ENCODE measurements around the gene DLD. TPM values are rescaled to one million over a fixed set of nuclear protein-coding genes. Genes with fewer than 3 reads are reported as not detected.

DLD gene
- total and polyA plus RNA-seq, 2 of the 8 experiments (the other 6 are each of a cell fraction or from before 2014, with no cell fraction given): 63.7 to 88.5 TPM

- CTCF ChIA-PET (ENCODE audit: partially characterized antibody): interaction anchor here (0.7 to 4.2 kb wide), 35 partner anchors 8 to 675 kb away, joined by 3 to 31 read pairs (median 4); no protein-coding TSS in a partner anchor
- no peak for FAIRE-seq
- no peak overlapping the region for H3K4me2 ChIP-seq (ENCODE audit: insufficient read depth in 1 of 2, low read depth in 2 of 2, low read length in 2 of 2)
- no peak overlapping the region for H4K5ac ChIP-seq (ENCODE audit: insufficient read length, low read depth, low read length)
- H3K4me3 ChIP-seq (ENCODE audit: extremely low read depth in 1 of 4, insufficient read depth in 2 of 4, low read depth in 3 of 4, low read length in 4 of 4): no peak overlapping the region
- H3K23me2 ChIP-seq (ENCODE audit: low read depth, low read length): no peaks in the 10 kb centered on the region
- H3K56ac ChIP-seq (replicated peaks; ENCODE audit: insufficient read length, low read depth, low read length): no peak overlapping the region
- no peaks in the 10 kb centered on the region for H4K20me1 ChIP-seq (replicated peaks in 1 of 2; ENCODE audit: control insufficient read depth in 1 of 2, insufficient read depth in 2 of 2, low read length in 2 of 2)
- H2BK20ac ChIP-seq (ENCODE audit: low read length): no peak overlapping the region
- no peak overlapping the region for H3K27ac ChIP-seq (ENCODE audit: low read depth, low read length)
- DNase-seq (ENCODE audit: low read depth in 1 of 2, low spot score in 2 of 2): no peak
- no peak overlapping the region for H3K23ac ChIP-seq (ENCODE audit: insufficient read length)
- no peaks in the 10 kb centered on the region for H3K9me3 ChIP-seq (ENCODE audit: insufficient read depth in 2 of 2, low read depth in 1 of 2, low read length in 1 of 2)
- H2BK12ac ChIP-seq (ENCODE audit: low read depth, low read length): no peak overlapping the region
- no peak overlapping the region for H2BK15ac ChIP-seq (ENCODE audit: low read length)
- POLR2A ChIA-PET (ENCODE audit: partially characterized antibody): interaction anchor here (1.7 kb wide), 1 partner anchor 135 kb away, joined by 6 read pairs; no protein-coding TSS in a partner anchor
- H3K36me3 ChIP-seq (ENCODE audit: control insufficient read depth in 2 of 4, insufficient read depth in 4 of 4, low read length in 3 of 4): no peaks in the 10 kb centered on the region
- no peak overlapping the region for H4K8ac ChIP-seq (ENCODE audit: extremely low read depth, insufficient read depth, low read length)
- no peak overlapping the region for H4K91ac ChIP-seq (replicated peaks; ENCODE audit: insufficient read length, low read length)
- no peaks in the 10 kb centered on the region for H3K79me1 ChIP-seq (ENCODE audit: low read depth, low read length)
- no peak overlapping the region for H3K18ac ChIP-seq (ENCODE audit: extremely low read depth, low read length)
- no peak overlapping the region for H3K14ac ChIP-seq (ENCODE audit: insufficient read length)
- no peak overlapping the region for H2BK120ac ChIP-seq (replicated peaks; ENCODE audit: low read depth, low read length)
- no peaks in the 10 kb centered on the region for H3K79me2 ChIP-seq (ENCODE audit: control insufficient read depth in 1 of 2, insufficient read depth in 2 of 2, low read length in 2 of 2)
- H2AK5ac ChIP-seq (ENCODE audit: low read depth, low read length): no peak overlapping the region
- H3K9ac ChIP-seq (replicated peaks in 1 of 4; ENCODE audit: extremely low read depth in 1 of 4, low read depth in 3 of 4, low read length in 3 of 4): no peak overlapping the region
- TF ChIP-seq EGR1 (IDR thresholded peaks at IDR 0.05; ENCODE audit: borderline replicate concordance, low read depth, low read length) (no peak), BCL11A (IDR thresholded peaks at IDR 0.05; ENCODE audit: low read depth in 2 of 2, low read length in 2 of 2) (no peak), CREB1 (IDR thresholded peaks at IDR 0.05) (no peak), RXRA (IDR thresholded peaks at IDR 0.05; ENCODE audit: insufficient read depth, low read depth, low read length) (no peak), RNF2 (IDR thresholded peaks at IDR 0.05; ENCODE audit: borderline replicate concordance, low read depth, low read length, missing control alignments, poor library complexity, severe bottlenecking) (no peak), TAF7 (optimal IDR thresholded peaks at IDR 0.05; ENCODE audit: borderline replicate concordance, low read depth, low read length) (no peak), BRCA1 (IDR thresholded peaks at IDR 0.05; ENCODE audit: low read depth, low read length) (no peak), GTF2F1 (IDR thresholded peaks at IDR 0.05; ENCODE audit: borderline replicate concordance, low read depth, low read length) (no peak), CEBPB (IDR thresholded peaks at IDR 0.05; ENCODE audit: low read depth, low read length) (no peak), CHD1 (IDR thresholded peaks at IDR 0.05; ENCODE audit: low read depth, low read length) (no peak)
- no peak overlapping the region for H3K4ac ChIP-seq (replicated peaks; ENCODE audit: insufficient read length, low read depth, low read length)
- H2AFZ ChIP-seq (ENCODE audit: low read length): no peak overlapping the region
- H3K27me3 ChIP-seq (replicated peaks in 1 of 4; ENCODE audit: control insufficient read depth in 3 of 4, extremely low read depth in 1 of 4, insufficient read depth in 3 of 4, low read length in 3 of 4): no peaks in the 10 kb centered on the region
- H2BK5ac ChIP-seq (ENCODE audit: low read depth, low read length): no peak overlapping the region
- WGBS, 2 experiments (ENCODE audit: extremely low coverage in 1 of 2, insufficient coverage in 1 of 2, insufficient read length in 1 of 2, insufficient replicate concordance in 2 of 2, low coverage in 1 of 2, low lambda C conversion rate in 2 of 2, missing lambda C conversion rate in 1 of 2): 98% methylated on average over 3 of the region's 3 CpGs; no CpG with 5 or more reads in 1 of the 2 experiments
- H3K4me1 ChIP-seq (replicated peaks in 1 of 4; ENCODE audit: control insufficient read depth in 3 of 4, insufficient read depth in 4 of 4, low read length in 3 of 4): 0 out of 7 replicates have a peak, but pooled peaks cover 0 to 3% (median 0%) of the 10 kb centered on the region in 4 experiments
Observed at GRCh38 chr7:107878636-107879035, 12.3 kb upstream of the DLD start.

All from H1 (cell line).